SIG-M5 (cell line): ENCODE results near the gene ZNF629.

ENCODE experiments used
- DNase-seq: peaks from one replicate; lab custom pipeline; 2025; lab: John Stamatoyannopoulos, UW

ZNF629 gene

DNA sequence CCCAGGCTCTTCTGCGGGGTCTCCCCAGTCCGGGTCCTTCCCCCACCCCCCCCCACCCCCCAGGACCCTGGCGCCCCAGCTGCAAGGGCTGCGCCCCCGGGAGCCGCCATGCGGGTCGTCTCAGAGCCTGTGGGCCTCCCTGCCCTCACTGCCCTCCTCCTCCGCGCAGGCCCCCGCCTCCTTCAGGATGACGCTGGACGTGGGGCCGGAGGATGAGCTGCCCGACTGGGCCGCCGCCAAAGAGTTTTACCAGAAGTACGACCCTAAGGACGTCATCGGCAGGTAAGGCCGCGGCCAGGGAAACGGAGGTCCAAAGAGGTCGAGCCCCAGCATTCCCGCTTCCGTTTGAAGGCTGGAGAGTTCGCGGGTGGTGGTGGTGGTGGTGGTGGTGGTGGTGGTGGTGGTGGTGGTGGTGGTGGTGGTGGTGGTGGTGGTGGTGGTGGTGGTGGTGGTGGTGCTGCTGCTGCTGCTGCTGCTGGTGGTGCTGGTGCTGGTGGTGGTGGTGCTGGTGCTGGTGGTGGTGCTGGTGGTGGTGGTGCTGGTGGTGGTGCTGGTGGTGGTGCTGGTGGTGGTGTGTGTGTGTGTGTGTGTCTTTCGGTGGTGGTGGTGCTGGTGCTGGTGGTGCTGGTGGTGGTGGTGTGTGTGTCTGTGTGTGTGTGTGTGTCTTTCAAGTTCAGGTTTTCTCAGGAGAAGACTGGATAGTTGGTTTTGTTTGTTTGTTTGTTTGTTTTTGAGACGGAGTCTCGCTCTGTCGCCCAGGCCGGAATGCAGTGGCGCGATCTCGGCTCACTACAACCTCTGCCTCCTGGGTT, 38.2 kb downstream of the ZNF629 start:
- no peak for DNase-seq

DNA sequence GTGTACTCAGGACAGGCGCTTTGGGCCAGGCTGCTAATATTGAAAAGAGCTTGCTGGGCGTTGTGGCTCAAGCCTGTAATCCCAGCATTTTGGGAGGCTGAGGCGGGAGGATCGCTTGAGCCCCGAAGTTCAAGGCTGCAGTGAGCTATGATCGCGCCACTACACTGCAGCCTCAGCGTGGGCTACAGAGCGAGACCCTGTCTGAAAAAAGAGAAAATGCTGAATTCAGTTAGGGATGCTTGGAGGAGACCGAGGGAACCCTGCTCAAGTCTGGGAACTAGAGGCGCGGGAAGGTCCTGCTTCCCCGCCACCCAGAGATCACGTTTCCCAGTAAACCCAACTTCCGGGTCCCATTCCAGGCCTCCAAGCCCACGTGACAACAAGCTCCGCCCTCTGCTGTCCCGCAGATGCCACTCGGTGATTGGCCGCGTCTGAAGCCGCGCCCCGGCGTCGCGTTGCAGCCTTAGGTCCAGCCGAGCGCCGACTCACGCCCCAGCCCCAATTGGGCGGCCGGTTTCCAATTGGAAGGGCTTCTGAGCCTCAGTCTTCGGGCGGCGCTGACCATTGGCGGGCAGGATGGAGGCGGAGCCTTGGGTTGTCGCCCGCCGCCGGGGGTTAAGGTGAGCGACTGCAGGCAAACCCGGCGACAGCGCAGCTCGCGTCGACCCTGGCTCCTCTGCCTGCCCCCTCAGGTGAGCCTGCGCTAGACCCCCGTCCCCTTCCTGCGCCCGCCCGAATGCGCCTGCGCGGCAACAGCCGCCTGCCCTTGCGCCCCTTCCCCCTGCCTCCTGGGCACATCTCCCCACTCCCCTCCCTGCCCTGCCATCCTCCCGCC, 39.0 kb downstream of the ZNF629 start, which contains the start of gene PHKG2:
Gene PHKG2 (plus strand): TSS at position 627 of the 835 bp plus-strand sequence. CDS start 396 bp downstream, outside the sequence.
- peak; percentile 81 for DNase-seq

DNA sequence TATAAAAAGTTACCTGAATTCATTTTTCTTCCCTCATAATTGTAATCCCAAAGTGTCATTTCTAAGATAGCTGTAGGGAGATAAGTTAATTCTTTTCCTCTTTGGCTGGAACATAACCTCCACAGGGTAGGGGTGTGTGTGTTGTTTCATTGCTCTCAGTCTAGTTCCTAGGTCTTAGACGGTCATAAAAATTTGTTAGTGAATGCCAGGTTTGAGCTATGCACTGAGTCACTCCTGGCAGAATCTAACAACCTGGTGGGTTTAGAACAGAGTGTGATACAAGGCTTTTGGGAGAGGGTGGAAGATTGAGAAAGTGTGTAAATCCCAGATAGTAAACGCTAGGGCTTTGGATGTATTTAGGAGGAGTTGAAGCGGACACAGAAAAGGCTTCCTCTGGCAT, 39.7 kb downstream of the ZNF629 start:
- no peak for DNase-seq

DNA sequence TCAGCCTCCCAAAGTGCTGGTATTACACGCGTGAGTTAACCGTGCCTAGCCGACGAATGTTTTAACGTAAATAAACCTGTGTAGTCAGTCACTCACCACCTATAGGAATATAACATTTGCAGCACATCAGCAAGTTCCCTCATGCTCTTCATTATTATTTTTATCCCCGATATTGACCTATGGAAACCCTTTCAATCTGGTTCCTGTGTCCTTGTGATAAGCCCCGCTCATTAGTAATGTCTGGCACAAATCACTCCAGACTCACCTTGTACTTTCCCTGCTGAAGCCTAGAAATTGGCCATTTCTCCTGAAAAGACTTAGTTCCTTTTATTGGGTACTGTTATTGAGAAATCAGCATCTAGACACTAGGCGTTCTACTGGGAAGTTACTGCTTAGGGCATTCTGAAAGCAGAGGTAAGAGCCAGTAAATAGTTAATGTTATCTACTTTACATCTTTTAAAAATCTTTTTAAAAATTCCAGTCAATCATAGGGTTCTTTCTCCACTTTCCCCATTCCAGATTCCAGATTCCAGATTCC, 40.3 kb downstream of the ZNF629 start:
- no peak for DNase-seq

DNA sequence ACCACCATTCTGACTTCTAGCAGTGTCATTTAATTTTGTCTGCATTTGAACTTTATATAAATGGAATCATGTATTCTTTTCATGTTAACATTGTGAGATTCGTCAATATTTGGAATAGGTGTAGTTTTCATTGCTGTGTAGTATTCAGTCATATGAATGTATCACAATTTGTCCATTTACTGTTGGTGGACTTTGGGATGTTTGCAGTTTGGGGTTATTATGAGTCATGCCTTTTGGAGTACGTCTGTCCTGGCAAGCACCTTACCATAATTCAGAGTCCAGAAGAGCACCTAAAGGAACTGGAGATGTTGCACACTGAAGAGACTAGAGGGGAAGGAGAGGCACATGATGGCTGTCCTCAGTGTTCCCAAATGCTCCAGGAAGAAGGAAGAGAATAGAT, 41.9 kb downstream of the ZNF629 start:
- no peak for DNase-seq

DNA sequence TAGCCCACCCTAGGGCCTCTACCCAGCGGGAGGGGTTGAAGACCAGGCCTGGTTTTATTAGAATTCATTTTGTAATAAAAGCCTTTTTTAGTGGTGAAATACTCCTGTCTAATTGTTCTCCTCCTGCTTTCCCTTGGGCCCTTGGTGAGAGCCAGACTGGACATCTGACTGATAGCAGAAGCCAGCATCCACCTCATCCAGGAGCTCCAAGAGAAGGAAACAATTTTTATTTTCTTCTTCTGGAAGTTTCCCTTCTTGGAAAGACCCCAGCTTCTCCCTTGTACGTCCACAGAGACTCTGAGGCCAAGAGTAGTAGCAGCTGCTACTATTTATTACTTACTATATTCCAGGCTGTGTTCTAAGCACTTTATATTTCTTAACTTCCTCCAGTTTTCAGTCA, 42.8 kb downstream of the ZNF629 start:
- no peak for DNase-seq

DNA sequence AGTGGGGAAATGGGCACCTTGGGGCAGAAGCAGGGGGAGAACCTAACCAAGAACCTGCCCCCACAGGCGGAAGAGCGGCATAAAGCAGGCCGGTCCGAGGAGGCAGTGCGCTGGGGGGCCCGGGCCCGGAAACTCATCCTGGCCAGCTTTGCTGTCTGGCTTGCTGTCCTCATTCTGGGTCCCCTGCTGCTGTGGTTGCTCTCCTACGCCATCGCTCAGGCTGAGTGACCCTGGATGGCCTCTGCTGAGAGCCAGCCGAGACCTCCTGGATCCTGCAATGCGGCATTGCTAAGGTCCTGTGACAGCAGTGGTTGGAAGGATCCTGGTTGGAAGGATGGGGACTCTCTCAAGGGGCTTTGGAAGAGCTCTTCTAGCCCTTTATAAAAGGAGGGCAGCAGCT, 43.3 kb downstream of the ZNF629 start:
- DNase-seq: no peak

DNA sequence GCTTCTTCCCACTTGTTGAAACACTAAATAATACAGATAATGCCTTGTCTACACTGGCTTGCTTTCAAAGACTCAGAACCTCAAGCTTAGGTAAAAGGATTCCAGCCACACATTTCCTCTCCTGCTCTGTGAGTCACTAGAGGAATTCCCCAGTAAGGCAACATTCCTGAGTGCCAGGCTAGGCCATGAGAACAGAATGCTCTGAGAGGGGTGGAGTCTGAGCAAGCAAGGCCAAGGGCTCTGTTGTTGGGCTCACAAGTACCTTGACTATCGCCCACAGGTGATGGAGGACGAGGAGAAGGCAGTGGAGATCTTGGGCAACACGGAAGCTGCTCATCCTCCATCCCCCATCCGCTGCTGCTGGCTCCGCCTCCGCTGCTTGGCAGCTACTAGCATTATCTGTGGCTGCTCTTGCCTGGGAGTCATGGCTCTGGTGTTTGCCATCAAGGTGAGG, 45.5 kb downstream of the ZNF629 start:
- DNase-seq: no peak

DNA sequence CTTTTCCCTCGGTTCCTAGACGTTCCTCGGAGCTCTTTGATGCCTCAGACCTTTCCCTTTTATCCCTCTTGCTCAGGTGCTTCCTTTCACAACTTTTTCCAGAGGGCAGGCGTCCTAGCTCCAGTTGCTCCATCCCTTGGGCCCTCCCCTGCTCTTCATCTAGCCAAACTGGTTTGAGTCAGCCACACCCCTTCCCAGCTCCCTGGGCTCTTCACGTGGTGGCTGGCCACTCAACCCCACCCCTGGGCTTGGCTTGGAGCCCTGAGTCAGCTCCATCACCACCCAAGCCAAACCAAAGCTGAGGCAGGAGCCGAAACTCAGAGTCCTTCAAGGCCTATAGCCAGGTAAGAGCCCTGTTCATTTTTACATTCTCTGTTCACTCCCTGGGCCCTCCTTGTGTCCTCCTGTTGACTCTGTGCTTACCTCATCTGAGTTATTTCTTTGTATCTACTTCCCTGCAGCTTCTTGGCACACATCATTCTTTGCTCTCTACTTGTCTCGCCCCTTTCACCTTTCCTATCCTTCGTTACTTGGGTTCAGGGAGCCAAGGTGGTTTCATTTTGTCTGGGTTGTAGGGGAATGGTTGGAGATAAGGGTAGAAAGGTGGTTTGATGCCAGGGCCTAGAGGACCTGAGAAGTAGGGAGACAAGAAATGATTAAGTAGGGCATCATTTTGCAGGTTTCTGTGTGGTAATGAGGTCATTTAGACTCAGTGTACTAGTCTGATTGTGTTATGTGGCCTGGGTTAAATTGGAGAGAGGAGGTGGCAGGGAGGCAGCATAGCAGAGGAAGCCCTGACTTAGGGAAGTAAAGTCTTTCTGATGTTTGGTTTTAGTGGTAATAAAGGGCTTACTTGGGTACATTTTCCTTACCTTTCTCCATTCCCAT, 46.4 kb downstream of the ZNF629 start:
- DNase-seq: no peak

DNA sequence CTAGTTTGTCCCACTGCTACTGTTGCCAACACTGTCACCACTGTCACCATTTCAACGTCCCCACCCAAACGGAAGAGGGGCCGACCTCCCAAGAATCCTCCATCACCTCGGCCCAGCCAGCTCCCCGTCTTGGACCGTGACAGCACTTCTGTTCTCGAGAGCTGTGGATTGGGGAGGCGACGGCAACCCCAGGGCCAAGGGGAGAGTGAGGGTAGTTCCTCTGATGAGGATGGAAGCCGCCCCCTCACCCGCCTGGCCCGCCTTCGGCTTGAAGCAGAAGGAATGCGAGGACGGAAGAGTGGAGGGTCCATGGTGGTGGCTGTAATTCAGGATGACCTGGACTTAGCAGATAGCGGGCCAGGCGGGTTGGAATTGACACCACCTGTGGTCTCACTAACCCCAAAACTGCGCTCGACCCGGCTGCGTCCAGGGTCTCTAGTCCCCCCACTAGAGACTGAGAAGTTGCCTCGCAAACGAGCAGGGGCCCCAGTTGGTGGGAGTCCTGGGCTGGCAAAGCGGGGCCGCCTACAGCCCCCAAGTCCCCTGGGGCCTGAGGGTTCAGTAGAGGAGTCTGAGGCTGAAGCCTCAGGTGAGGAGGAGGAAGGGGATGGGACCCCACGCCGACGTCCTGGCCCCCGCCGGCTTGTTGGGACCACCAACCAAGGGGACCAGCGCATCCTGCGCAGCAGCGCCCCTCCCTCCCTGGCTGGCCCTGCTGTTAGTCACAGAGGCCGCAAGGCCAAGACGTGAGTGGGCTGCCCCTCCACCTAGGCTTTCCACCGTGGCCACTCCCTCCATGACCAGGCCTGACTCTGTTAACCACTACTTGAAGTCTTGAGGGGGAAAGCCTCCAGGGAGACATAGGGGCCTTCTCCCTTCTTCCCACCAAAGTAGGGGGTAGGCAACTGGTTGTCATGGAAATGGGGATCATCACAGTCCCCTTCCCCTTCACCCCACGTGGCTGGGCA, 47.7 kb downstream of the ZNF629 start:
- no peak for DNase-seq

DNA sequence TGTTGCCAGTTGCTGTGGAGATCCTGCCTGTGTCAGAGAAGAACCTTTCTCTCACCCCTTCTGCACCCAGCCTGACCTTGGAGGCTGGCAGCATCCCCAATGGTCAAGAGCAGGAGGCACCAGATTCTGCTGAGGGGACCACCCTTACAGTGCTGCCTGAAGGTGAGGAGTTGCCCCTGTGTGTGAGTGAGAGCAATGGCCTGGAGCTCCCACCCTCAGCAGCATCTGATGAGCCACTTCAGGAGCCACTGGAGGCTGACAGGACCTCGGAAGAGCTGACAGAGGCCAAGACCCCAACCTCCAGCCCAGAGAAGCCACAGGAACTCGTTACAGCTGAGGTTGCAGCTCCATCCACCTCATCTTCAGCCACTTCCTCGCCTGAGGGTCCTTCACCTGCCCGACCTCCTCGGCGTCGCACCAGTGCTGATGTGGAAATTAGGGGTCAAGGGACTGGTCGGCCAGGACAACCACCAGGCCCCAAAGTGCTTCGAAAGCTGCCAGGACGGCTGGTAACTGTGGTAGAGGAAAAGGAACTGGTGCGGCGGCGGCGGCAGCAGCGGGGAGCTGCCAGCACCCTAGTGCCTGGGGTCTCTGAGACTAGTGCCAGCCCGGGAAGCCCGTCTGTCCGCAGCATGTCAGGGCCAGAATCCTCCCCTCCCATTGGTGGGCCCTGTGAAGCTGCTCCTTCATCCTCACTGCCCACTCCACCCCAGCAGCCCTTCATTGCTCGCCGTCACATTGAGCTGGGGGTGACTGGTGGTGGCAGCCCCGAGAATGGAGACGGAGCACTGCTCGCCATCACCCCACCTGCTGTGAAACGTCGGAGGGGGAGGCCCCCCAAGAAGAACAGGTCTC, 49.0 kb downstream of the ZNF629 start:
- no peak for DNase-seq

DNA sequence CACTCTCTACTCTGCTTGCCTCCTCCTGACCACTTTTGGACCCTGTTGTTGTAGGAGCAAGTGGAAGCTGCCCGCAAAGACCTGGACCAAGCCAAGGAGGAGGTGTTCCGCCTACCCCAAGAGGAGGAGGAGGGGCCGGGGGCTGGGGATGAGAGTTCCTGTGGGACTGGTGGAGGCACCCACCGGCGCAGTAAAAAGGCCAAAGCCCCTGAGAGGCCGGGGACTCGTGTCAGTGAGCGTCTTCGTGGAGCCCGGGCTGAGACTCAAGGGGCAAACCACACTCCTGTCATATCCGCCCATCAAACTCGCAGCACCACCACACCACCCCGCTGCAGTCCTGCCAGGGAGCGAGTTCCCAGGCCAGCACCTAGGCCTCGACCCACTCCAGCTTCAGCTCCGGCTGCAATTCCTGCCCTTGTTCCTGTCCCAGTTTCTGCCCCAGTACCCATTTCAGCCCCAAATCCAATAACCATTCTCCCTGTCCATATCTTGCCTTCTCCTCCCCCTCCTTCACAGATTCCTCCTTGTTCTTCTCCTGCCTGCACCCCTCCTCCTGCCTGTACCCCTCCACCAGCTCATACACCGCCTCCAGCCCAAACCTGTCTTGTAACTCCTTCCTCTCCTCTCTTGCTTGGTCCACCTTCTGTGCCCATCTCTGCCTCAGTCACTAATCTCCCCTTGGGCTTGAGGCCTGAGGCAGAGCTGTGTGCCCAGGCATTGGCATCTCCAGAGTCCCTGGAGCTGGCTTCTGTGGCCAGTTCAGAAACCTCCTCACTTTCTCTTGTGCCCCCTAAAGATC, 49.8 kb downstream of the ZNF629 start:
- no peak for DNase-seq

DNA sequence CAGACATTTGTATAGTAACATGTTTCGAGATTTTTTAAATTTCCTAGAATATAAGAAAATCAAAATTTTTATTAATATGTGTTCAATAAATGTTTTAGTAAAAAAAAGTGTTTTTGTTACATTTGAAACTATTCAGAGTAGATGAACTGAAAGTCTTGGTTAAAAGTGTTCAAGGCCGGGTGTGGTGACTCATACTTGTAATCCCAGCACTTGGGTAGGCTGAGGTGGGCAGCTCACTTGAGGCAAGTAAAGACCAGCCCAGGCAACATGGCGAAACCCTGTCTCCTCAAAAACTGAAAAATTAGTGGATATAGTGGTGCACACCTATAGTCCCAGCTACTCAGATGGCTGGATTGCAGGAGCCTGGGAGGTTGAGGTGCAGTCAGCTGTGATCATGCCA, 55.6 kb downstream of the ZNF629 start:
- DNase-seq: no peak

DNA sequence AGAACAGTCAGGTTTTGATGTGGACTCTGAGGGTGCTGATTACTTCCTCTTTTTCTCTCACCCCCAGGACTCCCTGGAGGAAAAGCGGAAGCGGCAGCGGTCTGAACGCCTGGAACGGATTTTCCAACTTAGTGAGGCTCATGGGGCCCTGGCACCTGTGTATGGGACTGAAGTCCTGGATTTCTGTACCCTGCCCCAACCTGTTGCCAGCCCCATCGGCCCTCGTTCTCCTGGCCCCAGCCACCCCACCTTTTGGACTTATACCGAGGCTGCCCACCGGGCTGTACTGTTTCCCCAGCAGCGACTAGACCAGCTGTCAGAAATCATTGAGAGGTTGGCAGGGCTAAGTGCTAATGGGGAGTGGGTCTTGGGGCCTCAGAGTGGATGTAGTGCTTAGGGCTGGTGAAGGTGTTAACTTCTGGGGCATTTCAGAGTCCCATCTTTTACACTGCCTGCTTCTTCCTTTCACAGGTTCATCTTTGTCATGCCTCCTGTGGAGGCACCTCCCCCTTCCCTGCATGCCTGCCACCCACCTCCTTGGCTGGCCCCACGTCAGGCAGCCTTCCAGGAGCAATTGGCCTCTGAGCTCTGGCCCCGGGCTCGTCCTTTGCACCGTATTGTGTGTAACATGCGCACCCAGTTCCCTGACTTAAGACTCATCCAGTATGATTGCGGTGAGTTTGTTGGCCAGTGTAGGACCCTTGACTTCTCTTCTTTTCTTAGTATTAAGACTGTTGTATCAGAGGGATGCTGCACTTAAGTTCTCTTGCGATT, 57.9 kb downstream of the ZNF629 start:
- DNase-seq: no peak
